GM21447 (cell line): Measurements from ENCODE around the gene FAAP100.
A peak's percentile ranks its signal among the peaks of the same experiment; 100 is the strongest.
"Not testable (repeated sequence)": the region's sequence is repeated elsewhere in the genome, so short reads cannot be mapped to it uniquely, and the experiment has no call there.

ENCODE experiments used
- ATAC-seq: cut with Tn5 transposase; IDR thresholded peaks from one replicate; pipeline ENCODE4 v1.9.1; 2021; ENCODE audit not compliant: unreplicated experiment

Gene FAAP100

GRCh38 chr17:81552244-81553017, at the start of gene FAAP100:
Gene FAAP100 (minus strand): TSS chr17:81552353. CDS start chr17:81552330, 23 bp downstream.
- ATAC-seq = peak; percentile 39

DNA sequence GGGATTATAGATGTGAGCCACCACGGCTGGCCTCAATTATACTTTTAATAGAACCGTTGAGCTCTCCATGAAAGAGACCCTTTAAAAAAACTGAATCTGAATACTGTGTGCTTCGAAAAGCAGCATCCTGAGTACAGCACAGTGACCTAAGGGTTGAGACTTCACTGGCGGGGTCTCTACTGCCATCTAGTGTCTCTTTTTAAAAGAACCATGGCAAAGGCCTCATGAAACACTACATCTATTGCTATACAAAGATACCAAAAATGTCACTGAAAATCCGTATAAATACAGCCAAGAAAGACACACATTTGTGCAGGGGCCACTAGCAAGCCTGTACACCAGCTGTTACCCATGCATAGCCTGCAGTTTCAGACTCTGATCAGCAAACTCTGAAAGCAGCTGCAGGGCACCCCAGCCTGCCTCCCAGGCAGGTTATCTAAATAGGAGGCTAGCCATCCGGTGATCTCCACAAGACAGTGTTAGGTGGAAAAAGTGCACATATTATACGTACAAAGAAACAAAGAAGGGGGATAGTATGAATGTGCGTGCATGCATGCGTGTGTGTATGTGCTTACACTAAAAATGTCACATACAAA, 49.5 kb upstream of the FAAP100 start:
- no peak for ATAC-seq

DNA sequence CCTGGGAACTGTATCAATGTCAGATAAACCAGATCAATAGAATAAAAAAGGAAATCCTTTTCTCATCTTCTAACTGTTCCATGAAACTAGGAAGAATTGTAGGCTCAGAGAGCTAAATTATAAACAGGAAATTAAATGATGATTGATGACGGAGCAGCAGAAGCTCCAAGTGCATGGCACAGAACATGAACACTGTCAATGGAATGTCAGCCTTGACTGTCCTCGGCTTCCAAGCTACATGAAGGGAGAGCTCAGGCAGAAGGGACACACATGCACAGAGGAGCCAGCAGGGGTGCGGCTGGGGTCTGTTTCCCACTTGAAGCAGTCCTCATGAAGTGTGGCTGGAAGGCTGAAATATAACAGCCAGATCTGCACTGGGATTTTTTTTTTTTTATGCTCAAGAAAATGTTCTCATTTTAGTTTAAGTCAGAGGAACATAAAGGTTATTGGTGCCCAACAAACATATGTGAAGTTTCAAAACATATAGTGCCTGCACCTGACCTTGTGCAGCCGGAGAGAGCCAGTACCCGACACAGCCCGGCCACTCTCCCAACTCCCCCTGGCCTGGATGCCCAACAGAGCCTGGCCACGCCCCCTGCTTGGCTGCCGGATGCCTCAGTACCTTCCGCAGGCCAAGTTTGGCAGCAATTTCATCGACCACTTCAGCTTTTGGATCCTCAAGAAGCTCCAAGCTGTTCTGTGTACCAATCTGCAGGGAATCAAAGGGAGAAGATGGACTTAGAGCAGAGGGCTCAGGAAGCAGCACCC, 47.8 kb upstream of the FAAP100 start:
- ATAC-seq = no peak

DNA sequence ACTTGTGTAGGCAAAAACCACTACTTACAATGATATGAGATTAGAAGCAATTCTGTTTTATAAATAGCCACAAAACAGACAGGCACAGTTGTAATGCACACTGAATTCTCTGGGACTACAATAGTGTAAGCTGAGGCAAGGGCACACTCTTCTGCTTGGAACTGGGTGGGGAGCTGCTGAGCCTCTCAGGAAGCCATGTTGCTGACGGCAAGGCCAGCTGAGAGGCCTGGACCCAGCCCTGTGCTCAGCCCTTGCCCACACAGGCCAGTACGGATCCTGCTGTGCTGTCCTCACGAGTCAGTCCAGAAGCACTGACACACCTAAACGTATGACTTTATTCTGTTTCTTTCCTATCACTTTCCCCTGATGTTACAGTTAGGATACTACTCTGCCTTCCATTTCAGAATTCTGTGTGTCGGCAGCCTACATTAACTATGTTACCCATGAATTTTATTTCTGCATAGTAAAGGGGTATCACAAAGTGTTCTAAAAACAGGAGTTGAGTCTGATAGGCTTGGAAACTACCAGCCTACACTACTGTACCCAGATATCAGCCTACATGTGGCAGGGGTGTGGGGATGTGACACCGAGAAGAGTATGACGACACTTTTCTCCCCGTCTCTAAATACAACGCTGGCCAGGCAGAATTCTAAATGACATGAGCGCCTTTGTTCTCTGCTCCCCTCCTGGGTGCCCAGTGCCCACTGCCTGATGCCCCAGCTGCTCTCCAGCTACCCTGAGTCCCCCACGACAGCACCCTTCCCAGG, 41.1 kb upstream of the FAAP100 start:
- ATAC-seq = no peak

- no peak for ATAC-seq
Observed at GRCh38 chr17:81591971-81592370, 39.8 kb upstream of the FAAP100 start.

DNA sequence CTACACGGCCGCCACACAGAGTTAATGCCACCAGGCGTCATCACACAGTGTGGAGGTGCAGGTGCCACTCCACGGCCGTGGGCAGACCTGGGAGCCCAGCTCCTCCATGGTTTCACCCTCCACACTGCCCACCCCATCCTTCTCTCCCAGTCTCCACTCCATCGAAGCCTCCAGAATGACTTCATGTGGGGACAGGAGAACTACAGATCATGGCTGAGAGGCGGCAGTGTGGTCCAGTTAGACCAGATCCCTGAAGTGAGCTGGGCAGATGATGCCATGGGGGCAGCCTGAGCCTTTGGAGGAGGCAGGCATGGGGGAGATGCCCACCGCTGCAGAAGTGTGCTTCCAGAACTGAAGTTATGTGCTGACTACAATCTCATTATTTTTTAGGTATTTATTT, 38.0 kb upstream of the FAAP100 start:
- ATAC-seq = no peak

GRCh38 chr17:81589612-81590011, 37.5 kb upstream of the FAAP100 start:
- no peak for ATAC-seq

- no peak for ATAC-seq
Observed at GRCh38 chr17:81586096-81586495, 33.9 kb upstream of the FAAP100 start.

DNA sequence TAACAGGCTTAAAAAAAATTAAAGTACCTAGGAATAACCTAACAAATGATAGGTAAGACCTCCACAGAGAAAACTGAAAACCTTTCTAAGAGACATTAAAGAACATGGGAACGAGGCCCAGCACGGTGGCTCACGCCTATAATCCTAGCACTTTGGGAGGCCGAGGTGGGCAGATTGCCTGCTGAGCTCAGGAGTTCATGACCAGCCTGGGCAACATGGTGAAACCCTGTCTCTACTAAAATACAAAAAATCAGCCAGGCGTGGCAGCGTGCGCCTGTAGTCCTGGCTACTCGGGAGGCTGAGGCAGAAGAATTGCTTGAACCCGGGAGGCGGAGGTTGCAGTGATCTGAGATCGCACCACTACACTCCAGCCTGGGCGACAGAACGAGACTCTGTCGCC, 32.6 kb upstream of the FAAP100 start:
- ATAC-seq = not testable (repeated sequence)

GRCh38 chr17:81583589-81584342, 31.6 kb upstream of the FAAP100 start:
- ATAC-seq = no peak

DNA sequence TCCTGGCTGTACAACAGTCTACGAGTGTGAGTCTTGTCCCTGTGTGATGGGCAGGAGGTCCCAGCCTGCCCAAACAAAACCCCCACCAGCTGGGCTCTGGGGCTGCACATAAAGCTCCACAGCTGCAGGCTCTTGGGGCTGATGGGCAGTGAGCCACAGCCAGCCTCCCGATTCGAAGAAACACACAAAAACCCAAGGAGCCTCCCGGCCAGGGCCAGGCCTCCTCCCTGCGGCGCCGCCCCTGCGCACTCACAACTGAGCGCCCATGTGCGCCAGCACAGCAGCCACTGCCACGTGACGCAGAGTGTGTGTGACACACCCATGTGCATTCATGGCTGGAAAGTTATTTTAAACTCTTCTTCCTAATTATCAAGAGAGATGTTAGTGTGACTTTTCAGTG, 30.6 kb upstream of the FAAP100 start:
- no peak for ATAC-seq

DNA sequence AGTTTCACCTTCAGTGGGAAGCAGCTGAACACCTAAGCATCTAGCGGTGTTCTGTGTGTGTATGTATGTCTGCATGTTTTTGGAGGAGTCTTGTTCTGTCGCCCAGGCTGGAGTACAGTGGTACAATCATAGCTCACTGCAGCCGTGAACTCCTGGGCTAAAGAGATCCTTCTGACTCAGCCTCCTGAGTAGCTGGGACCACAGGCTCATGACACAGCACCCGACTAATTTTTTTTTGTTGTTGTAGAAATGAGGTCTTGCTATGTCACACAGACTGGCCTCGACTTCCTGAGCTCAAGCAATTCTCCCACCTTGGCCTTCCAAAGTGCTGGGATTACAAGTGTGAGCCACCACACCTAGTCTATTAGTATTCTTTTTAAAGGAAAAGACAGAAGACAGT, 30.2 kb upstream of the FAAP100 start:
- no peak for ATAC-seq

GRCh38 chr17:81581758-81582157, 29.6 kb upstream of the FAAP100 start:
- ATAC-seq = no peak

DNA sequence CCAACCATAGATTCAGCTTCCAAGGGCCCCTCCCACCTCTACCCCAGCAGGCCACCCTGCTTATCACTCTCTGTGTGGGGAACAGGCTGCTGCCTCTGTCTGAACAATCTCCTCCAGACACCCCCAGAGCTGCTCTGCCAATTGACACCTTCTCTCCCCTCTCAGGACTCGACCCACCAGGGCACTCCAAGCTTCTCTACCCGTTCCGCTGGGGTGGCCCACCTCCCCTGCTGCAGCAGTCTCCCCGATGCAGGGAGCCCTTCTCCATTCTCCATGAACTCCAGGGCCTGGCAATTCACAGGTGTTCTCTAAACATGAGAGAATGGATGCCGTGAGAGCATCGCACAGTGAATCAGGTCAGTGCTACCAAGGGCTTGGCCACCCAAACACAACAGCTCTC, 28.3 kb upstream of the FAAP100 start:
- ATAC-seq = no peak

- ATAC-seq = no peak
Observed at GRCh38 chr17:81579821-81580321, 27.7 kb upstream of the FAAP100 start.

DNA sequence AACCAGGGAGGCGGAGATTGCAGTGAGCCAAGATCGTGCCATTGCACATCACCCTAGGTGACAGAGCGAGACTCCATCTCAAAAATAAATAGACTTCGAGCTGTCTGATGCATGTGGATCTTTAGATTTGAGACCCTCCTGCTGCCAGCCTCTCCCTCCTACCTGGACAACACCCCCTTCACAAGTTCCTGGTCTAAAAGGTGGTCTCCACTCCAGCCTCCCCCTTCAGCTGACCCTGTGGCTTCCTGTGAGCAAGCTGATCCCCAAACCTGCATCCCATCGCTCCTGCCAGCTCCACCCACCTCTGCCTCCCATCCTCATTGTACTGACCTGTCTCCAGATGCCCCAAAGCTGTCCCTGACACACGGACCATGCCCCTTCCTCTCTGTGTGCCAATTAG, 27.1 kb upstream of the FAAP100 start:
- no peak for ATAC-seq

GRCh38 chr17:81578561-81579225, 26.5 kb upstream of the FAAP100 start:
- no peak for ATAC-seq

GRCh38 chr17:81578038-81578441, 25.9 kb upstream of the FAAP100 start:
- no peak for ATAC-seq

DNA sequence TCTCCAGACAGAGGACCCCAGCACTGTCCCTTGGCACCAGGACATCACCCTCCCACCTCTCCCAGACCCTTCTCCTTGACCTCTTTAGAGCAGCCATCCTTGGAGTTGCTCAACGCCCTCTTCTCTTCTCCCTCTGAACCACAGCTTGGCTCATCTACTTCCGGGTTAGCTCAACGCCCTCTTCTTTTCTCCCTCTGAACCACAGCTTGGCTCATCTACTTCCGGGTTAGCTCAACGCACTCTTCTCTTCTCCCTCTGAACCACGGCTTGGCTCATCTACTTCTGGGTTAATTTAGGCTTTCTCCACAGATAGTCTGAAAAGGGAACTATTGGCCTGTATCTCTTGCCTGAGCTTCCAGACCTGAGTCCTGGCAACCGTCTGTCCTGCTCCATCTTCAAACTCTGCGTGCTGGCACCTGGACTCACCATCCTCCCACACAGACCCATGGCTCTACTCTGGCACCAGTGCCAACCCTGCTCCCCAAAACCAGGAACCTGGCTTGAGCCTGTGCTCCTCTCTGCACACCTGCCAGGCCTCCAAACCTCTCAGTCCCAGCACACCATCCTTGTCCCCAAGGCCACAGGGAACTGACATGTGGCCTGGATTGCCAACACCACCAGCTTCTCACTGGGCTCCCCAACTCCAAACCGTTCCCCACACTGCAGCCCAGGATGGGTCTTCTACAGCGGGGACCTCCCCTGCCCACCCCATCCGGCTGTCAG, 25.3 kb upstream of the FAAP100 start:
- ATAC-seq = no peak
